ENCODE measurements around the gene BAIAP2L1.
"Not testable (repeated sequence)": the region's sequence is repeated elsewhere in the genome, so short reads cannot be mapped to it uniquely, and the experiment has no call there.

Gene BAIAP2L1

GRCh38 chr7:98317366-98318040 is 83.4 kb downstream of the BAIAP2L1 start:
- DNase-seq = no peak

- not testable (repeated sequence) for DNase-seq
These were observed 84.8 kb downstream of the BAIAP2L1 start for GRCh38 chr7:98315994-98316527.

DNA sequence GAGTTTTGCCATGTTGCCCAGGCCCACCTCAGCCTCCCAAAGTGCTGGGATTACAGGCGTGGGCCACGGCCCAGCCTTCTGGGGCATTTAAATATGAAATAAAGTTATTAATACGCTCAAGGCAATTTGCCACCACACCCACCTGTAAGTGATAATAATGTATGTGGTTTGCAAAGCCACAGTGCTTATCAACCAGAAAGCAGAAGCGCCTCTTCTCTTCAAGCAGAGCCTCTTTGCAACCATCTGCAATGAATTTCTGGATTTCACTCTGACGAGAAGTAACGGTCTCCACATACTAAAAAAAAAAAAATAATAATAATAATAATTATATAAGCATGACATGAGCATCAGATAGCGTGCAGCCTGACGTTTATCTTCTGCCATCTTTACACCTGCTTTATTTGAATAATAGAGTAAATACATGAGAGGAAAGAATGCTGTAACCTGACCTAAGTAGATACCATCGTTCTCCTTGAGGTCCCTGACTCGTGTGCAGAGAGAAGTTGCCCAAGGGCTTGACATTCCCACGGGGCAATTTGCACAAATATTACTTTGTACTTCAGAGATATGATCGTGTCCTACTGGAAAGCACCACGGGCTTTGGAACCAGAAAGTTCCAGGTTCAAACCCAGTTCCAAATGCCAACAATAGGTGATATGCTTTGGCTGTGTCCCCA is 85.4 kb downstream of the BAIAP2L1 start:
- DNase-seq = no peak

DNA sequence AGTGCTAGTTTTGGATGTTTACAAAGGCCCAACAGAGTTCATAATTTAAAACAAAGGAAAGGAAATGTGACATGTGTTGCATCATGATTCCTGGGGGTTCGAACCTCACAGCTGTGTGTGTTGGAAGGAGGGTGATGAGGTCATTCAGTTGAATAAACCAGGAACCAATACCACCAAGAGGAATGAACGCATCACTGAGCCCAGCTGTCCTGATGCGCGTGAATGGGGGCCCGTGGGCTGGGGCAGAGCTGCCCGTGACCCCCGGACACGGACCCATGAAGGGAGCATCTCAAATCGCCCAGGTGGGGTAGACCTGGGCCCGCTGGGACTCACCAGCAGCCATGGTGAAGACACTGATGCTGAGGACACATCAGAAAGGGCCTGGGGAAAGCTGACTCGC is 86.4 kb downstream of the BAIAP2L1 start:
- DNase-seq = peak in 1 of 2 donors; percentile 56

DNA sequence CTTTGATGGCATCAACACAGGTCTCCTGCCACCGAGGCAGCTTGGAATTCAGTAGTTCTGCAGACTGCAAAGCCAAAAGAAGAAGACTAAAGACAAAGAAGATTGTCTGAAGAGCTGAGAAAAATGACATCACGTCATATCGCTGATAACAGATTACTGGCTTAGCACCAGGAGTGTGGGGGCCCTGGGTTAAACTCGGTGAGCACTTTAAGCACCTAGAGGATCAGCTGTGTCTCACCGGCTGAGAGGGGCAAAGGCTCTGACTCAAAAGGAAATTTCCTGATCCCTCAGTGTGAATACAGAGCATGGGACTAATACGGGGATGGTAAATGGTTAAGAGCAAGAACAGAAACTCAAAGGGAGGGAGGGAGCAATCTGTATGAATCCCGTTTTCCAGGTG is 88.7 kb downstream of the BAIAP2L1 start:
- no peak for DNase-seq

DNA sequence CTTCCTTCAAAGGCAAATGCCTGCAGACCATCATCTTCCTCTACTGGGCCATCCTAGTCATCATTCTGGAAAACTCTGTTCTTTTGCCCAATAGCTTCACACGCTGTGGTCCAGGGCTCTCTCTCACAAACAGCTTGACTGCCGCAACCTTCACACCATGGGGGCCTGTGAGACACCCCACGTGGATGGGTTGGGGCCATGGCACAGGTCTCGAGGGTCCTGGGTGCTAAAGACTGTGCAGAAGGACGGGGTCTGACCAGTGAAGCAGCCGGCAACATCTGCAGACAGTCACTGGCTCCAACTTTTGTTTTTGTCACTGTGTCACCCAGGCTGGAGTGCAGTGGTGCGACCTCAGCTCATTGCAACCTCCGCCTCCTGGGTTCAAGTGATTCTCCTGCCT is 91.3 kb downstream of the BAIAP2L1 start:
- no peak for DNase-seq

GRCh38 chr7:98307971-98308466 is 92.9 kb downstream of the BAIAP2L1 start:
- DNase-seq = no peak

DNA sequence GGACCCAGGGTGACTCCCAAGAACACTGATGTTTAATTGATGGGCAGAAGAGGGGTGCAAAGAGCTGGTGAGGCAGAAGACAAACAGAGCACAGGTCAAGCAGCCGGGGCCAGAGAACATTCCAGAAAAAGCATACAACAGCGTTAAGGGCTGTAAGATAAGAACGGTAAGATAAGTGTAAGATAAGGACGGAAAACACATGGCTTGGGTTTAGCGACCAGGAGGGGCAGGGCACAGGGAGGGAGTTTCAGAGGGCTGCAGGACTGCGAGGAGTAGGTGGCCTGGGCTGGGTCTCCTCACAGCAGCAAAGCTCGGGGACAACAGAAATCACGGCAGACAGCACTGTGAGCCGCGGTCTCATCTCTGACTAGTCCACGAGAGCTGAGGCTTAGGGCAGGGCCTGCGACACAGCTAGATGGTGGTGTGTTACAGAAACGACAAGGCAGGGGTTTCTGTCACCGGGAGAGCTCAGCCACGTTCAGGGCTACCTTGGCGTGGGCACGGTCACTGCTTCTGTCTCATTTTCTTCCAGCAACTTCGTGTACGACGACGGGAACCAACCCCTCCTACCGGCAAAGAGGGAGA is 94.8 kb downstream of the BAIAP2L1 start:
- no peak for DNase-seq

DNA sequence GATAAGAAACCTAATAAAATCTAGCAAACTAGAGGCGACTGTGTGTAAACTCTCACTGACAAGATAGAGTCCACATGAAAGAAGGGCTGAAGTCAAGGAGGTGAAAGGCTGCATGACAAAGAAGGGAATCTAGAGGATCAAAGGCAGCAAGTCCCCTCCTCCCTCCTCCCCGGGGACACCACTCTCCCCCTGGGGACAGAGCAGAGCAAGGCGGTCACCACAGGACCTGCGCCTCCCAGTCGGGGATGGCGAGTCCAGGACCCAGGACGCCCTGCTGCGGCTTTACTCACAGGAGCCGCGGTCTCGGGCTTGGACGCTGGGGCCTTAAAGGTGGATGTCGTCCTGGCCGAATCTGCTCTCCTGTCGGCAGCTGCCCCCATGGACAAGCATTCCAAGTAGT is 97.0 kb downstream of the BAIAP2L1 start:
- no peak for DNase-seq

DNA sequence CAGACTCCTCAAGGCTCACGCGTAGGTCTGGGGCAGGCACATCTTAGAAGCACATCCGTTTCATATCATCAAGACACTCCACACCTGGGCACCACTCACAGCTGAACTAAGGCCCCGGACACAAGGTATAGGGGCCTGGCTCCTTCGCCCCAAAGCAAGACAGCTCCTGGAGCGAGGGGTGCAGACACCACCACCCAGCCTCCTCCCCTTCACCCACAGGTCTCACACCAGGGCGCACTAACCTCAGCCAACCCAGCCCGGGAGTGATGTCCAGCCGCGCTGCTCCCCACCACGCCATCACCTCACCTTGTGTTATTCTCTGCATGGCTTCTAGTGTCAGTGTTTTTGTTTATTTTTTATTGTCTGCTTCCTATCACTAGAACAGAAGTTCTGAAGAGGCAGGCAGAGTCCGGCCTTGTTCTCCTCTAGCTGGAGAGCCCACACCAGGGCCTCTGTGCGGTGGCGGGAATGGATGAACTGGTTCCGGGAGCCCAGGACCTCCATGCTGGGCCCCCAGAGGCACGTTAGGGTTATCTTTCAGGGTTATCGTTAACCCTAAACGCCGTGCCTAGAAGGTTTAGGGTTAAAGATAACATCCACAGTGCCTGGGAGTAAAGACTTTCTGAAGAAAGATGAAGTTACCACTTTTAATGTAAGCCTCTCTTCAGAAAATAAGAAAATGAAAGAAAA is 97.6 kb downstream of the BAIAP2L1 start:
- no peak for DNase-seq

DNA sequence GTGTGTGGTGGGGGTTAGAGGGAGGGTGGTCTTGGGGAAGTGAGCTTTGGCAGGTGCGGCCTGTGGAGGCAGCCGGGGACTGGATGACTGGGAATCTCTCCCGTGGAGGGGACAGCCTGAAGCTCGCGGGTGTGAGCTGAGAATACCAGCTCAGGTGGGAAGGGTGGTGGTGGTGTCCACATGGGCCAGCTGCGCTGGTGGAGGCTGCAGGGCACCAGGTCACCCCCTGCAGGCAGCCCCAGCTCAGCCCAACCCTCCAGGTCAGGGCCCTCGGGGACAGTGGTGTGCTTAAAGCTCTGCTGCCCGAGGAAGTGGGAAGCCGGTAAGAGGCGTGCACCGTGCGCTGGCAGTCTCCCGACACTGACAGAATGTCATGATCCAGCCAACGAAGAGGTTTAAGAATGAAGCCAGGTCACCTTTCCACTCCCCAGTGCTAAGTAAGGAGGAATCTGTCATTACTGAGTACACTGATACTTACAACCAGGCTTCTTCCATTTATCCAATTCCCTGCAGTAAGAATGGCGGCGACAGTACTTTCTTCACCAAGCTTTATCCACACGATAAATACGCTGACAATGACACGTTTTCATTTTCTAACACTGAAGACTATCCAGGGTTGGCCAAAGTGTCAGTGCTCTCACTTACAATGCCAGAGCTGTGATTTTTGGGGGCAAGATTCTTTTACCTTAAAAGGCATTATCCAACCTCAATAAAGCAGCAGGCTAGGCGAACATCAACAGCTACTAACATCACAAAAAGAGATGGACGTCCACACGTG is 99.0 kb downstream of the BAIAP2L1 start:
- no peak for DNase-seq

DNA sequence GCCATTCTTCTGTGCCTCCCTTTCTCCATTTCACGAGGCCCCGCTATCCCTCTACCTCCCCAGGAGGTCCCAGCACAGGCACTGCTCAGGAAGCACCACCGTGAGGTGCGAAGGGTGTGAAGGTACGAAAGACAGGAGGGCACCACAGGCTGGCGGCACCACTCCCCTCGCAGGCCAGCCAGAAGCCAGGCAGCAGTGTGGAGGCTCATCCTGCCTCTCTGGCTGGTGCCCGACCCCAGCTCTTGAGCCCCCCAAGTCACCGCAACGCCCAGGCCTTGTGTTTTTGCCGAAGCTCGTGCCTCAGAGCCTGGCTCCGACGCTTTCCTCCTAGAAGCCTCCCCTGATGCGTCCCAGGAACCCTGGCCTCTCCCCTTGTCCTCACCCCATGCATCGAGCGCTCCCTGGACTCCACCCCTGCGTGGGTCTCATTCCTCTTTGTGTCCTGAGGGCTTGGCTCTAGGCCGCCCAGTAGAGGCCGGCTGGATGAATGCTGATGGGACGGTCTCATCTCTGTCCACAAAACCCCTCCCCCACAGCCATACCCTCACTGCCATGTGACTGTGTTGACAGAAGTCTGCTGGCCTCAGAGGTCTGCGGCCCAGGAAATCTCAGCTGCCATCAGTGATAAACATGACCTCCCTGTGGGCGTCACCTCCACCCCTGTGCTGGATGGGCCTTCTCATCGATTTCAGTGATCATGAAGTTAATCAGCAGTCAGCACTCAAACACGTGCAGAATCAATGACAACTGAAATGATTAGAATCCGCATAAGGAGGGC is 100.1 kb downstream of the BAIAP2L1 start:
- no peak for DNase-seq

- DNase-seq = no peak
These were observed 103.1 kb downstream of the BAIAP2L1 start for GRCh38 chr7:98297626-98298286.

DNA sequence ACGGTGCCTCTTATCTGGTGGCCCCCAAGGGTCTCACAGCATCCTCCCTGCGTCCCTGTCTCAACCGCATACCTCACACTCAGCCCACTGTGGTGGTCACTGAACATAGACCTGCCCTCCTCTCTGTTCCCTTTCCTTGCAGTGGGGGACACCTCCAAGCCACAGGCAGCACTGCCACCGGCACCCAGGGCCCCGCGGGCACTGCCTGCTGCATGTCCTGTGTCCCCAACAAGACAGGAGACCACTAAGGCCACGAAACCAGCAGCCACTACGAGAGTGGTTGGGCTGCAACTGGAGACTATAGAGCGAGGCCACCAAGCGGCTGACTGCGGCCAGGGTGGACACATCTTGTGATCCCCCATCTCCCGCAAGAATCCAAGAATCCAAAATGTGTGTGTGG is 104.1 kb downstream of the BAIAP2L1 start:
- no peak for DNase-seq

GRCh38 chr7:98295467-98296192 is 105.3 kb downstream of the BAIAP2L1 start:
- no peak for DNase-seq

DNA sequence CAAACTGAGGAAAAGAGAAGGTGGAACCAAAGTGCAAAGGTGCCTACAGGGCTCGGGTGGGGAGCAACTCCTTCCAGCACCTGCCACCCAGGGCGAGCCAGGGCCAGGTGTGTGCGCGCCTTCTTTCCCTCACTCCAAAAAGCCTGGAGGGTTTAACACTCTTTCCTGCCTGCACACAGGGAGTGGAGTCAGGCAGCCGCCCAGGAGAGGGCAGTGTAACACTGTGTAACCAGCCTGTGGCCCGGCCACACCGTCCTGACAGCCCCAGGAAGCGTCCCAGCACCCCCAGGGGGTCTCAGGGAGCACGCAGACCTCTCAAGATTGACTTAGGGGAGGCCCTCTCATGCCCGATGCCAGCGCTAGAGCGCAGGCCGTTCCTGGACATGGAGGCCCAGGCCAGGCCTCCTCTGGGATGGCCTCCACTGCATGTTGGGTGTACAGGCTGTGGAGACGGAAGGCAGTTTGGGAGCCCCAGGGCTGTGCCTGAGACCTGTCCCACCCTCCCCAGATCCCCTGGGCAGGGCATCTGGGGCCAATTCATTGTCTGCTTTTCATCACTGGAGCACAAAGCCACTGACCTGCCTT is 106.0 kb downstream of the BAIAP2L1 start:
- peak; percentile 20 to 29 for DNase-seq

GRCh38 chr7:98294326-98294725 is 106.6 kb downstream of the BAIAP2L1 start:
- DNase-seq = no peak

- no peak for DNase-seq
These were observed 107.1 kb downstream of the BAIAP2L1 start for GRCh38 chr7:98293746-98294145.

DNA sequence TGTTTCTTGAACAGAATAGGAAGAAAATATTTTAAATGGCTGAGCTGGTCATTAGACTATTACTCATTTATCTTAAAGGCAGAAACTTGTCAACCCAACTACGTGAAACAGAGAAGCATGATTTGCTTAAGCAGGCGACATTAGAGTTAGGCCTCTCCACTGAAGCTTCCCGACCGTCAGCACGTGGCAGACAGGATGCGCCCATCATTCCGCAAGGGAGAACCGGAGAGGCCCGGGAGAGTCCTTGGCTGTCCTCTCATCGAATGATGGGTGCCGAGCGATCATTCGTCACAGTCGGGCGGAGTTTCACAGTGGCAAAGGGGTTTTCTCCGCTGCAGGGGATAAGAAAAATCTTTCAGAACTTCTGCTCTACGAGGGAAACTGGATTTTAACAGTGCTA is 107.6 kb downstream of the BAIAP2L1 start:
- DNase-seq = no peak

- no peak for DNase-seq
These were observed 109.2 kb downstream of the BAIAP2L1 start for GRCh38 chr7:98291717-98292116.
